Measurements from ENCODE around the gene MIB2.
"Not testable (repeated sequence)": the region's sequence is repeated elsewhere in the genome, so short reads cannot be mapped to it uniquely, and the experiment has no call there.

The MIB2 gene

DNA sequence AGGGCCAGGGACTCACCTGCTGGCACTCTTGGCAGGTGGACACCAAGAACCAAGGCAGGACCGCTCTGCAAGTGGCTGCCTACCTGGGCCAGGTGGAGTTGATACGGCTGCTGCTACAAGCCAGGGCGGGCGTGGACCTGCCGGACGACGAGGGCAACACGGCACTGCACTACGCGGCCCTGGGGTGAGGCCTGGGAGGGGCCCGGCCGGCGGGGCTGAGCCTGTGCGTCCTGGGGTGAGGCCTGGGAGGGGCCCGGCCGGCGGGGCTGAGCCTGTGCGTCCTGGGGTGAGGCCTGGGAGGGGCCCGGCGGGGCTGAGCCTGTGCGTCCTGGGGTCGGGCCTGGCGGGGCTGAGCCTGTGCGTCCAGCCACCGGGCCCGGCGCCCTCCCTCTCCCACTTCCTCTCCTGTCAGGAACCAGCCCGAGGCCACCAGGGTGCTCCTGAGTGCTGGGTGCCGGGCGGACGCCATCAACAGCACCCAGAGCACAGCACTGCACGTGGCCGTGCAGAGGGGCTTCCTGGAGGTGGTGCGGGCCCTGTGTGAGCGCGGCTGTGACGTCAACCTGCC, 12.0 kb downstream of the MIB2 start:
- no peak for DNase-seq (ENCODE audit: low read depth)

DNA sequence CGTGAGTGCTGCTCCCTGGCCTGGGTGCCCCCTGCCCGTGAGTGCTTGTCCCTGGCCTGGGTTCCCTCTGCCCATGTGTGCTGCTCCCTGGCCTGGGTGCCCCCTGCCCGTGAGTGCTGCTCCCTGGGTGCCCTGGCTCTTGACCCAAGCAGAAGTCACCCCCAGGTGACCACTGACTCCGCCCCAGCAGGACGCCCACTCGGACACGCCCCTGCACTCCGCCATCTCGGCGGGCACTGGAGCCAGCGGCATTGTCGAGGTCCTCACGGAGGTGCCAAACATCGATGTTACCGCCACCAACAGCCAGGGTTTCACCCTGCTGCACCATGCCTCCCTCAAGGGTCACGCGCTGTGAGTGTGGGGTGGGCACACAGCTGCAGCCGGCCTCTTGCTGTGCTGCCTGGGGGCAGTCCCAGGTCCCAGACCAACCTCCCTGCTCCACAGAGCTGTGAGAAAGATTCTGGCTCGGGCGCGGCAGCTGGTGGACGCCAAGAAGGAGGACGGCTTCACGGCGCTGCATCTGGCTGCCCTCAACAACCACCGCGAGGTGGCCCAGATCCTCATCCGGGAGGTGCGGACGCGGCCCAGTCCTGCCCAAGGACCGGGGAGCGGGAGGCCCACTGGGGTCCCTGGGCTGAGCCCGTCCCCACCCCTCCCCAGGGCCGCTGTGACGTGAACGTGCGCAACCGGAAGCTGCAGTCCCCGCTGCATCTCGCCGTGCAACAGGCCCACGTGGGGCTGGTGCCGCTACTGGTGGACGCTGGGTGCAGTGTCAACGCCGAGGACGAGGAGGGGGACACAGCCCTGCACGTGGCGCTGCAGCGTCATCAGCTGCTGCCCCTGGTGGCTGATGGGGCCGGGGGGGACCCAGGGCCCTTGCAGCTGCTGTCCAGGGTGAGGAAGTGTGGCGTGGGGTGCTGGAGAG, 12.8 kb downstream of the MIB2 start:
- no peak for DNase-seq (ENCODE audit: low read depth)

DNA sequence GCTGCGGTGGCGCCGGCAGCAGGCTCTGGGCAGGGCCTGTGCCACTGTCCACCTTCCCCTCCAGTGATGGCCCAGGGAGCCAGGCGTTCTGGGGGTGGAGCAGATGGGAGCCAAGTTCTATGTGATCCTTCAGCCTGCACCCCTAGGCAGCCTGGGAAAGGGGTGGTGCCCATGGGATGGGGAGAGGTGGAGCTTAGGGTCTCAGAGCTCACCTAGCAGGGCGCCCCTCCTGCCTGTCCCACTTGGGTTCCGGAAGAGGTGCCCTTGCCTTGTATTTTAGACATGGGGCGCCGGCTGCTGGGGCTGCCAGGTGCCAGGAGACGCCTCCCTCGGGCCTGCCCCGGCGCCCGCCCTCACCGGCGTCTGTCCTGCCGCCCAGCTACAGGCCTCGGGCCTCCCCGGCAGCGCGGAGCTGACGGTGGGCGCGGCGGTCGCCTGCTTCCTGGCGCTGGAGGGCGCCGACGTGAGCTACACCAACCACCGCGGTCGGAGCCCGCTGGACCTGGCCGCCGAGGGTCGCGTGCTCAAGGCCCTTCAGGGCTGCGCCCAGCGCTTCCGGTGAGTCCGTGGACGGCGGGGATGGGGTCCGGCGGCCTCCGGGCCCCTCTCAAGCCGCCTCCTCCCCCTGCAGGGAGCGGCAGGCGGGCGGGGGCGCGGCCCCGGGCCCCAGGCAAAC, 13.6 kb downstream of the MIB2 start:
- DNase-seq (ENCODE audit: low read depth): no peak

DNA sequence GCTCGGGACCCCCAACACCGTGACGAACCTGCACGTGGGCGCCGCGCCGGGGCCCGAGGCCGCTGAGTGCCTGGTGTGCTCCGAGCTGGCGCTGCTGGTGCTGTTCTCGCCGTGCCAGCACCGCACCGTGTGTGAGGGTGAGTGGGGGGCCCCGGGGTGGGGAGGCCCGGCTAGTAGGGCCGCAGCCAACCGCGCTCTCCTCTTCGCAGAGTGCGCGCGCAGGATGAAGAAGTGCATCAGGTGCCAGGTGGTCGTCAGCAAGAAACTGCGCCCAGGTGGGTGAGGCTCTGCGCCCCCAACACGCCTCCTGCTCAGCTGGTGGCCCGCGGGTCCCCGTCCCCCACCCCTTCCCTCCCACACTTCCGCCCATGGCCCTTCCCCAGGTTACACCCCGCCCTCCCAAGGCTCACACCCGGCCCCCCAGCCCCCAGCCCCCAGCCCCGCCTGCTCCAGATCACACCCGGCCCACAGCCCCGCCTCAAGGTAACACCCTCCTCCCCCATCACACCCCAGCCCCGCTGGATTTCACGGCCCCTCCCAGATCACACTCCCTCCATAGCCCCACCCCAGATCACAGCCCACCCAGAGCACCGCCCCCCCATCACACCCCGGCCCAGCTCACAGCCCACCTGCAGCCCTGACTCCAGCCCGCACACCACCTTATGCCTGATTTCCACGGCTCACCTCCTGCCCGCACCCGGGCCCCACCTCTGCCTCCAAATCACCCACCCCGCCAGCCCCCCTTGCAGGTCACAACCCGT, 14.3 kb downstream of the MIB2 start:
- DNase-seq (ENCODE audit: low read depth): no peak

DNA sequence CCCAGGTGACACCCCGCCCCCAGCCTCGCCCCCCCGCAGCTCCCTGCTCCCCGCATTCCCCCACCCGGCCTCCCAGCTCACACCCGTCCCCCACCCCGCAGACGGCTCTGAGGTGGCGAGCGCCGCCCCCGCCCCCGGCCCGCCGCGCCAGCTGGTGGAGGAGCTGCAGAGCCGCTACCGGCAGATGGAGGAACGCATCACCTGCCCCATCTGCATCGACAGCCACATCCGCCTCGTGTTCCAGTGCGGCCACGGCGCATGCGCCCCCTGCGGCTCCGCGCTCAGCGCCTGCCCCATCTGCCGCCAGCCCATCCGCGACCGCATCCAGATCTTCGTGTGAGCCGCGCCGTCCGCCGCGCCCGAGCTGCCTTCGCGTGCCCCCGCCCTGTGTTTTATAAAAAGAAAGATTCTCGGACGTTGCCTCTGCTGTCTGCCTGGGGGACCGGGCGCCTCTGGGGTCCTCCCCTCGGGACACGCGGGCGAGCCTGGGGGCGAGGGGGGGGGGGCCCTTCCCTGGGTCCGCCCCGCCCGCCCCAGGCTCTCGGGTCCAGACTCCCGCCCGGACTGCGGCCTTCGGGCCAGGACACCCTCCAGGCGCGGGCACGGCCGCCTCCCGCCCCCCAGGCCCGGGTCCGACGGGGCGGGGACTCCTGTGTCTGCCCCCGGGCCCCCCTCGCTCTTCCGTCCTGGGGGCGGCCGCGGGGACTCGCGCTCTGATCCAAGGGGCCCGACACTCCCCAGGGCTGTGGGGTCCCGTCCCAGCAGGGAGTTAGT, 15.1 kb downstream of the MIB2 start:
- no peak for DNase-seq (ENCODE audit: low read depth)

DNA sequence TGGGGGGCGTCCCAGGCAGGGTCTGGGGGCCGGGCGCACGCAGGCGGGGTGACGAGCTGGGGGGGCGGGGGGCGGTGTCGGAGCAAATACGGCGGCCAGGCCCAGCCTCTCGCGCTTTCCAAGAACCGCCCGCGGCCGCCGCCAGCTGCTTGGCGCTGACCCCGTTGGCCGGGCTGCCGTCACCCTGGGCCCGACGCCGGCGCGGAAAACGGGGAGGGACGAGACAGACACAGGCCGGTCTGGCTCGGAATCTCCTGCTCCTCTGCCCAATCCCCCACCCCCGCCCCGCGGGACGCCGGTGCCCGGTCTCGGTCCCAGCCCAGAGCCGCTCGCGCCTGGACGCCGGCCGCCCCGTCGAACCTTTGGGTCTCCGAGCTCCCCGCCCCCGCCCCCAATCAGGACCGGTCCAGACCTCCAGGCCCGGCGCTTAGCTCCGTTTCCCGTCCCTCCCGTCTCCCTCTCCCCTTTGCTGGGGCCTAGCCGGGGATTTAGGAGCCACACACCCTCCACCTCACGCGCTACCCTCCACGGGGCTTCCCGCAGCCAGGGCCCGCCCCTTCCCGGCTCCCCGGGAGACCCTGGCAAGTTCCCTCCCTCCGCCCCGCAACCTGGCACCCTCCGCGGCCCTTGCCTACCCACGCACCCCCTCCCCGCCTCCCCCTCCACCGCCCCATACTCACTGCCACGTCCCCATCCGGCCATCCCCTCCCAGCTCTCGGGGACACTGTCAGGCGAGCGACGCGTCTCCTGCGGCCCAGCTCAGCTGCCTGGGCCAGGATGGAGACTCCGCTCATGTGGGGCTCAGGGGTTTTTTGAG, 15.9 kb downstream of the MIB2 start:
- no peak for DNase-seq (ENCODE audit: low read depth)

DNA sequence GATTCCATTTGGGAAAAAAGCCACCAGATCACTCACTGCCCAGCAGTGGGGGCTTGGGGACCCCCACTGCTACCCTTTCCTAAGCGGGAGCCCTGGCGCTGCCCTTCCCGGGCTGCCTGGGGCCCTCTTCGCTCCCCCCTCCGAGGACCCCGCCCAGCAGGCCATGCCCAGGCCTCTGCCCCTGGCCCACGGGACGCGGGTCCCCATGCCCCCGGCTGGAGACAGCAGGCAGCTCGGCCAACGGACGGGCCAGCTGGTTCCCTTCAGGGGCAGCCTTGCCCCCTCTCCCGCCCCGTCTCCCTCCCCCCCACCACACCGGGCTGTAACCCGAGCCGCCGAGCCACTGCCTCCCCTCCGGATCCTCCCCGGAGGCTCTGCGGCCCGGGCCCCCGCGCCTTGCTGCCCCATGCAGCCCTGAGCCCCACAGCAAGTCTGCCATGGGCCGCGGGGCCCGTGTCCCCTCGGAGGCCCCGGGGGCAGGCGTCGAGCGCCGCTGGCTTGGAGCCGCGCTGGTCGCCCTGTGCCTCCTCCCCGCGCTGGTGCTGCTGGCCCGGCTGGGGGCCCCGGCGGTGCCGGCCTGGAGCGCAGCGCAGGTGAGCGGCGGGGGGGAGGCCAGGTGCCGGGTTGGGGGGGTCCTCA, 16.6 kb downstream of the MIB2 start, which contains the start of gene MMP23B:
Gene MMP23B, plus strand, starts transcription at position 392 of the 639 bp plus-strand sequence. Its CDS starts 46 bp downstream, at position 438.
- no peak for DNase-seq (ENCODE audit: low read depth)

DNA sequence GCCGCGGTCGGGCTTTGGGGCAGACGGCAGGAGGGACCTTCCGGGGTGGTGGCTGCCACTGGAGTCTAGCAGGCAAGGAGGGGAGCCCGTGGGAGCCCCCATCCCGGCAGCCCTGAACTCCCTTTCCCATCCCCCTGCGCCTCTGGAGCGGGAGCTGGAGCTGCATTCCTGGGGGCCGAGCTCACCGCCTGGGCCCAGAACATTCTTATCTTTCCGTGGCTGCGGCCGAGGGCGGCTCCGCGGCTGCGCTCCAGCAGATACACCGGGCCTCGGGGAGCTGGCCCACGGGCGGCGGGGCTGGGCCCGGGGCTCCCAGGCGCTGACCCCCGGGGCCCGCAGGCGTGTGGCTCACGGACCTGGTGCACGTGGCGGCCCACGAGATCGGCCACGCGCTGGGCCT, 18.1 kb downstream of the MIB2 start:
- DNase-seq (ENCODE audit: low read depth): not testable (repeated sequence)

DNA sequence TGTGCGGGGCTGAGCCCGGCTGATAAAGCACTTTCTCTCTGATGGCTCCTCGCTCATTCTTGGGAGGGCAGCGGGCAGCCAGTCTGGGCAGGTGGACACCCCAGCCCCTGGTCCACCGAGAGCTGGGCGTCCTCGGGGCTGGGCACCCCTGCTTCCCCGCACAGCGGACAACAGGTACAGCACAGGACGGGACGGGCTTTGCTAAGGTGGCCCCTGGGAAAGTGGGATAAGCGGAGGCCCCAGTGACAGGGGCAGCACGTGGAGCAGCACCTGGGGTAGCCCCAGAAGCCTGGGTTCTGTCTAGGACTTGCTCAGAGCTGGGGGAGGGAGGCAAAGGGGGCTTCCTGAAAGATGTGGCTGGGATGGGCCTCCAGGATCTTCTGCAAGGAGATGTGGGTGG, 19.3 kb downstream of the MIB2 start:
- DNase-seq (ENCODE audit: low read depth): not testable (repeated sequence)

DNA sequence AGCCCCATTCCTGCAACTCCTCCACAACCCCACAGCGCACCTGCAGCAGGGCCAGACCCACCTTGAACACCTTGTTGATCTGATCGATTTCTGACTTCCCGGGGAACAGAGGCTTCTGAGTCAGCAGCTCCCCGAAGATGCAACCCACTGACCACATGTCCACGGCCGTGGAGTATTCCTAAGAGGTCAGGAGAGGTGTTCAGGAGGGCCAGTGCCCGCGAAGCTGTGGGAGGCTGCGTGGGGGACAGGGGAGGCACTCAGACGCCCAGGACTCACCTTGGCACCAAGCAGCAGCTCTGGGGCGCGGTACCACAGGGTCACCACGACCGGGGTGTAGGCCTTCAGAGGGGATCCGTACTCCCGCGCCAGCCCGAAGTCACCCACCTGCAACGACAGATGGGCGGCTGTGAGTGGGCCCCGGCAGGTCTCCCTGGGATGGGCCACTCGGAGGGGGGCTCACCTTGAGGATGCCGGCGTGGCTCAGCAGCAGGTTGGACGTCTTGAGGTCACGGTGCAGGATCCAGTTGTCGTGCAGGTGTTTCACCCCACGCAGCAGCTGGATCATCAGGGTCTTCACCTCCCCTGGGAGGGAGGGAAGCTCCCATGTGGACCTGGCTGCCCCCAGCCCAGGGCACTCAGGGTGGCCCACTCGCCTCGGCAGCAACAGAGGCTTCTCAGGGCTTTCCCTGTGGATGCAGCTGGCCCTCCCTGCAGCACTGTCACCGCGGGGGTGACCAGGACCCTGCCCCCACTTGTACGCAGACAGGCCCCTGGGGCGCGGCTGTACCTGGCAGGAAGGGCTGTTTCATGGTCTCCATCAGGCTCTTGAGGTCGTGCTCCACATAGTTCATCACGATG, 21.6 kb downstream of the MIB2 start:
- not testable (repeated sequence) for DNase-seq (ENCODE audit: low read depth)

DNA sequence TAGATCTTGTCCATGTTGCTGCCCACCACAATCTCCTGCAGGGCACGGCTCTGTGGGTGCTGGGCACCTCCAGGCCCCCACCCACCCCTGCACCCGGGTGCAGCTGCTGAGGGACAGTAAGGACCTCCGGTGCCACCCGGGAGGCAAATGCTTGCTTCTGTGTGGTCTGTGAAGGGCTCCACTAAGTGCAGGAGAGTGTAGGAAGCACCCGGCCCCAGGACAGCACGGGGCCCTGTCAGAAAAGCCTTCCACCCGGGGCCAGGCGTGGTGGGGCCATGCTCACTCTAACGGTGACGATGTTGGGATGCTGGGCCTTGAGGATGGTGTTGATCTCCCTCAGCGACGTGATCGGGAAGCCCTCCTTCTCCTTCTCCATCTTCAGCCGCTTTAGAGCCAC, 22.2 kb downstream of the MIB2 start:
- not testable (repeated sequence) for DNase-seq (ENCODE audit: low read depth)

DNA sequence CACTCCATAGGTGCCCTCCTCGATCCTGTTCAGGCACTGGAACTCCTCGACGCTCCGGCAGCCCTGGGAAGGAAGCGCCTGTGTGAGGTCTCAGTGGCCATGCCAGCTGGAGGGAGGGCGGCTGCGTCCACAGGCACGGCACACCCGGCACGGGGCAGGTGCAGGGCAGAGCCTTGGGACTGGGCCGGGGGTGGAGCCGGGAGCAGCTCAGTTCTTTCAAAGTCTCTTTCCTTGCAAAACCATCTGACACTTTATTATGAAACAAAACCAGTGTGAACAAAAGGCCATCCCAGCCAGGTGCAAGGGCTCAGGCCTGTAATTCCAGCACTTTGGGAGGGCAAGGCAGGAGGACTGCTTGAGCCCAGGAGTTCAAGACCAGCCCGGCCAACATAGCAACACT, 23.2 kb downstream of the MIB2 start:
- DNase-seq (ENCODE audit: low read depth): not testable (repeated sequence)

DNA sequence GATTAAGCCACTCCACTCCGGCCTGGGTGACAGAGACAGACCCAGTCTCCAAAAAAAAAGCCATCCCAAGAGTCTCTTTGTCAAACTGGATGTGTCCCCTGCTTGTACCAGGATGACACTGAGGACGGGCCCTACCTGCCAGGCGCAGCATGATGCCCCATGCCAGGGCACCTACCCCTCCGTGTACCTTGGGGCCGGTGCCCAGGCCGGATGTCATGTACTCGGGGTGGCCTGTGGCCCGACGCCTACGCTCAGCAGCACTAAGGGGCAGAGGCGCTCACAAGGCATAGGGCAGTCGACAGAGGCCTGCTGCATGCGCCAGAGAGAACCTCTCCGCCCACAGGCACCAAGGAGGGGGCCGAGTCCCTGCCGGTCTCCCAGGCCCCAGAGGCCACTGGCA, 24.1 kb downstream of the MIB2 start:
- not testable (repeated sequence) for DNase-seq (ENCODE audit: low read depth)

DNA sequence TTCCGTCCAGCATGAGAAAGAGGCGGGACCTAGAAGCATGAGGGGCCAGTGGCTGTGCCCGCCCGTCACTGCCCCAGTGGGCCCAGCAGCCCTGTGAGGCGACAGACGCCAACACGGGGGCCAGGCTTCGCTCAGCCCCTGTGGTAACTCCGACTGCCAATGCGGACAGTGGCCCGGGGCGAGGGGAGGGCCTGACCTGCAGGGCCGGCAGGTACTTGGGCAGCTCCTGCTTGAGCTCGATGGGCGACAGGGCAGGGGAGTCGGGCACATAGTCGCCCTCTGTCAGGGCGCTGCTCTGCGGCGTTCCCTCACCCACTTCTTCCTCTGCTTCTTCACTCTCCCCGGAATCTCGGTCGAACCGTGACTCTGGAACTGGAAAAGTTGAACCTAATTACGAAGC, 24.8 kb downstream of the MIB2 start:
- DNase-seq (ENCODE audit: low read depth): not testable (repeated sequence)

DNA sequence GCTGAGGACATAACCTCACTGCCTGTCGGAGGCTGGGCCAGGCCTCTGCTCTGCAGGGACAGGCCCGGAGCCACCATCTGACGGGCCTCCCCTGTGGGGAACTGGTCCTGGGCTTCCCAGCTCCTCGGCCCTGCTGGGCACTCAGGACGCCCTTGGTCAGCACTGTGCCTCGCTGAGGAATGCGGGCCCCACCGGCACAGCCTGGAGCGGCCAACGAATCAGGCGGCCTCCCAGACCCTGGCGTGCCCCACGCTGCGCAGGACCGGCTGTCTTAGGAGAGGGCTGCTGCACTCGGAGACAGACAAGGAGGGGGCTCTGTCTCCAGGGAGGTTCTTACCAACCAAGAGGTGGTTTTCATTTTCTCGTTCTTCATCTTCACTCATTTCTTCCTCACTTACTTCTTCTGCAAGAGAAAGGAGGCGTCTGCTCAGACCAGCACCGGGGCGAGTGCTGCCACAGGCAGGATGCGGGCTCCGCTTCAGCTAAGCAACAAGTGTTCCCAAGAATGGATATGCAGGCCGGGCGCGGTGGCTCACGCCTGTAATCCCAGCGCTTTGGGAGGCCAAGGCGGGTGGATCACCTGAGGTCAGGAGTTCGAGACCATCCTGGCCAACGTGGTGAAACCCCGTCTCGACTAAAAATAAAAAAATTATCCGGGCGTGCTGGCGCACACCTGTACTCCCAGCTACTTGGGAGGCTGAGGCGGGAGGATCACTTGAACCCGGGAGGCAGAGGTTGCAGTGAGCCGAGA, 25.6 kb downstream of the MIB2 start:
- DNase-seq (ENCODE audit: low read depth): not testable (repeated sequence)

DNA sequence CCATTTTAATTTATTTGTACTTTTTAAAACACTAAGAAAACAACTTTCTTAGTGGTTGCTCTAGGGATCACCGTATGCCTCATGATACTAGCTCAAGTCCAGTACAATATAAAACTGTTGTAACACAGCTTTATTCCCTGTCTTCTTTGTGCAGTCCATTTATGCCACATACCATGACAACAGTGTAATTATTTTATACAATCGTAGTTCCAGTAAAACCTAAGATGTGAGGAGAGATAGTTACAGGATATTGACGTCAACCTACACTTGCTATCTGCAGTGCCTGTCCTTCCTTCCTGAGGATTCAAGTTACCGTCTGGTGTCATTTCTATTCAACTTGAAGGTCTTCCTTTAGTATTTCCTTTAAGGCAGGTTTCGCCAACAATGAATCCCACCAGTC, 31.0 kb downstream of the MIB2 start:
- DNase-seq (ENCODE audit: low read depth): not testable (repeated sequence)

DNA sequence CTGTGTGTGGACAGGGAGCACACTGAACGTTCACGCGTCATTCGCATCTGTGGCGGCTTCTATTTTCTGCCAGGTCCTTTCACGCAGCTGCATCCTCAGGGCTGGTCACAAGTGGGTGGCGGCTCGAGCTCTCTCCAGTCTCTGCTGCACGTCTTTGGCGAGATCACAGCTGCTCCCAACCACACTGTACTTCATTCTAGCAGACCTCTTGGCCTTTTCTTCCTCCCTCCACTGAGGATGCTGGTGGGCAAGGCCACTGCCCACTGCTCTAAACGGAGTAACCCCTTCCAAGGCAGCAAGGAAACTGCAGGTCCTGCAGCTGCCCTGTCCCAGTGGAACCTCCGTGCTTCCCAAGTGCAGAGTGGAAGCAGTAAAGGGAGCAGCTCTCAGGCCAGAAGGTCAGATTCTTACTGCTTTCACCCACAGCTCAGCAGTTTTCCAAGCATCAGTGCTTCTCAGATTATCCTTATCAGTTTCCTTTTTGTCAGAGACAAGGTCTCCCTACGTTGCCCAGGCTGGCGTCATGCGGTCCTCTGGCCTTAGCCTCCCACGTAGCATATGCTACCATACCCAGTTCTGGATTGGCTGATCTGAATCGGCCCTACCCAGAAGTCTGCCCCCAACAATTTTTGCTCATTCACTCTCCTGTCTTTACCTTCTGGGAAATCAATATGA, 32.4 kb downstream of the MIB2 start:
- not testable (repeated sequence) for DNase-seq (ENCODE audit: low read depth)

DNA sequence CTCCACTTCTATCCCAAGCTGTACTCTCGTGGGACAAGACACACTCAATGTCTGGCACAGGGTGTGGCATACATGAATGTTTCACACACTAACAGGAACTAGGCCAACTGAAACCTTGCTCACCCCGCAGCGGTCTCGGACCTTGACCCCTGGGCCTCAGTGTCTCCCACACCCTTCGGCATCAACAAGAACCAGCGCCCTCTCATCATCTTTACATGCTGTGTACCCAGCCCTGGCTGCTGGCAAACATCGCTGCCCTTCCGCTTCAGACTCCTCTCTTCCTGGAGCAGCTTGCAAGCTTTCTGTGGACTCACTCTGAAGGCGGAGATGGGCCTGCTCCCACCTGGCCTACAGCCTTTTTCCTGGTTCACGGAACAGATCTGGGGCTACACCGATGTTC, 33.0 kb downstream of the MIB2 start:
- DNase-seq (ENCODE audit: low read depth): not testable (repeated sequence)

Data from non-pigmented ciliary epithelial cell (primary cell).